ENCODE results near the gene TRIOBP. TPM values are rescaled to one million over a fixed set of nuclear protein-coding genes. Genes with fewer than 3 reads are reported as not detected.

Gene TRIOBP
- total and polyA plus RNA-seq, 2 of the 4 experiments (the other 2 are of a cell fraction): 46.4 to 69.8 TPM

DNA sequence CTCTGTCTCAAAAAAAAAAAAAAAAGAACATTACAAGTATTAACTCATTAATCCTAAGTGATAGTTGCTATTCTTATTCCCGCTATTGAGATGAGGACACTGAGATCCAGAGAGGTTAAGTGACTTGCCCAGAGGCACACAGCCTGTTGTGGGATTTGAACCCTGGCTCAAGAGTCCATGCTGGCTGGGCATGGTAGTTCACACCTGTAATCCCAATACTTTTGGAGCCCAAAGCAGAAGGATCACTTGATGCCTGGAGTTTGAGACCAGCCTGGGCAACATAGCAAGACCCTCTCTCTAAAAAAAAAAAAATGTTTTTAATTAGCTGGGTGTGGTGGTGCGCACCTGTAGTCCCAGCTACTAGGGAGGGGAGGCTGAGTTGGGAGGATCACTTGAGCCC, 115.0 kb downstream of the TRIOBP start:
- whole genome bisulfite sequencing, 2 experiments (ENCODE audit: extremely low coverage in 2 of 2, insufficient read length in 1 of 2): no CpG with 5 or more reads among the region's 2 CpGs
- TF ChIP-seq CEBPB (IDR thresholded peaks at IDR 0.05; ENCODE audit: low read depth, low read length) (no peak), CHD1 (IDR thresholded peaks at IDR 0.05; ENCODE audit: low read depth, low read length) (no peak), RFX5 (IDR thresholded peaks at IDR 0.05; ENCODE audit: low read depth, low read length) (no peak)
- CTCF ChIA-PET: interaction anchor here (0.7 kb wide), 1 partner anchor 848 kb away, joined by 3 read pairs; no protein-coding TSS in a partner anchor

More for the DNA sequence above, 115.0 kb downstream of the TRIOBP start:
- in situ Hi-C loops (cut with MboI; ENCODE audit: low sequenced_read_pairs): no loop called here
- intact Hi-C loops (cut with micrococcal nuclease): no loop called here
- Histone ChIP-seq H3K4me1 (ENCODE audit: control insufficient read depth, insufficient read depth, low read length) (no peaks in the 10 kb centered on the region), H3K18ac (ENCODE audit: low read depth, low read length) (no peak overlapping the region), H3K79me1 (ENCODE audit: low read depth in 1 of 2, low read length in 2 of 2) (peaks cover under 1 to 29% of the 10 kb centered on the region in 2 experiments; a peak in 3 of 4 replicates), H3K4ac (ENCODE audit: low read depth, low read length) (no peak overlapping the region), H2BK15ac (ENCODE audit: low read depth, low read length) (no peak overlapping the region), H4K20me1 (ENCODE audit: insufficient read depth, low read length) (peaks cover 3% of the 10 kb centered on the region; the same call in 1 of the 2 replicates), H2BK20ac (ENCODE audit: low read depth, low read length) (no peak overlapping the region), H4K8ac (ENCODE audit: low read depth in 2 of 2, low read length in 2 of 2) (no peak overlapping the region), H3K56ac (ENCODE audit: extremely low read depth, insufficient read depth, low read length) (no peak overlapping the region), H4K91ac (ENCODE audit: insufficient read depth, low read depth, low read length) (no peak overlapping the region), H3K4me3 (ENCODE audit: insufficient read depth, low read depth, low read length) (no peak overlapping the region), H3K23ac (ENCODE audit: low read depth, low read length) (no peak overlapping the region), H2AFZ (replicated peaks; ENCODE audit: low read length, poor library complexity) (no peak overlapping the region), H2AK9ac (replicated peaks; ENCODE audit: low read depth, low read length, poor library complexity) (no peak overlapping the region), H2BK120ac (ENCODE audit: low read depth, low read length) (no peak overlapping the region), H3K27ac (ENCODE audit: insufficient read depth, low read length) (no peak overlapping the region), H3K9me3 (ENCODE audit: control insufficient read depth, insufficient read depth, low read length) (no peaks in the 10 kb centered on the region), H3K14ac (replicated peaks; ENCODE audit: low read depth, low read length) (no peak overlapping the region), H3K9ac (ENCODE audit: low read depth, low read length) (no peak overlapping the region), H4K5ac (ENCODE audit: low read depth, low read length) (no peak overlapping the region), H3K9me1 (ENCODE audit: insufficient read depth, low read length) (no peaks in the 10 kb centered on the region), H3K27me3 (ENCODE audit: control insufficient read depth, insufficient read depth, low read length) (no peaks in the 10 kb centered on the region), H2AK5ac (ENCODE audit: low read depth, low read length) (no peak overlapping the region), H3K4me2 (ENCODE audit: low read depth, low read length) (no peak overlapping the region), H3K36me3 (ENCODE audit: control insufficient read depth, insufficient read depth, low read length) (peaks cover 7% of the 10 kb centered on the region; the same call in 1 of the 2 replicates), H2BK5ac (ENCODE audit: low read depth, low read length, poor library complexity, severe bottlenecking) (no peak overlapping the region)
- no TSS peak for BruUV-seq (replicated peaks)
- DNase-seq (no peak), ATAC-seq (ENCODE audit: low read depth) (no peak)
- dilution Hi-C loops (cut with HindIII; ENCODE audit: low sequenced_read_pairs, unreplicated experiment): no loop called here
- POLR2A ChIA-PET (ENCODE audit: unreplicated experiment): no interaction called here

Data from IMR-90 (cell line).